NOMO-1 treated with dmso at 0.1 percent for 144 hours (cell line): Measurements from ENCODE around the gene ORC2.
"Not testable (repeated sequence)": the region's sequence is repeated elsewhere in the genome, so short reads cannot be mapped to it uniquely, and the experiment has no call there.

Experiments
- DNase-seq: peaks from one replicate; lab custom pipeline; 2025; ENCODE audit not compliant: unreplicated experiment; lab: John Stamatoyannopoulos, UW

The ORC2 gene

GRCh38 chr2:200939832-200940231 lies 23.6 kb downstream of the ORC2 start:
- DNase-seq: no peak

- peak; percentile 14 for DNase-seq
Observed at GRCh38 chr2:200930947-200931626, 32.4 kb downstream of the ORC2 start.

DNA sequence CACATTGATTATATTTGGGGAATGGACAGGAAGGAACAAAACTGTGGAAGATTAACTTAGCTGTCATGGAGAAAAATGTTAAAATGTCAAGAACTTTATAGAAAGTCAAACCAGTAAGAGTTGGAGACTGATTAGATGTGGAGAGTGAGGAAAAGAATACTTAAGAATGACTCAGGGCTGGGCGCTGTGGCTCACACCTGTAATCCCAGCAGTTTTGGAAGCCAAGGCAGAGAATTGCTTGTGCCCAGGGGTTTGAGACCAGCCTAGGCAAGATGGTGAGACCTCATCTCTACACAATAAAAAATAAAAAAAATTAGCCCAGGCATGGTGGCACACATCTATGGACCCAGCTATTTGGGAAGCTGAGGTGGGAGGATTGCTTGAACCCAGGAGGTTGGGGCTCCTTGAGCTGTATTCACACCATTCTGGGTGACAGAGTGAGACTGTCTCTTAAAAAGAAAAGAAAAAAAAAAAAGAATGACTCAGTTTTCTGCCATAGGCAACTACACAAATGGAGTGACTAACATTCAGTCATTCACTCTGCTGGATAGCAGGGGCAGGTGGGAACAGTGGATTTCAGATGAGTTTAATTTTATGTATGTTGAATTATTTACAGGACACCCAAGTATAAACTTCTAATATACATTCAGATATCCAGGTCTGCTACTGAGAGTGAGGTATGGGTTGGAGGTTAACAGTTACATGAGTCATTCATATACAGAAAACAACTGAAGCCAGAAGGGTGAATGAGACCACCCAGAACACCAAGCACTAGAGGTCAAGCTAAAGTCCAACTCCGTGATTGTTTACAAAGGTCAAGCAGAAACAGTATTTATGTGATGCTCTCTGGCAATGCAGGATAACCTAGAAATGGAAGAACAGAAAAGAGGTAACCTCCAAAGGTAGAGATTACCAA lies 33.9 kb downstream of the ORC2 start:
- DNase-seq: no peak

GRCh38 chr2:200922439-200922838 lies 41.0 kb downstream of the ORC2 start:
- DNase-seq: no peak

DNA sequence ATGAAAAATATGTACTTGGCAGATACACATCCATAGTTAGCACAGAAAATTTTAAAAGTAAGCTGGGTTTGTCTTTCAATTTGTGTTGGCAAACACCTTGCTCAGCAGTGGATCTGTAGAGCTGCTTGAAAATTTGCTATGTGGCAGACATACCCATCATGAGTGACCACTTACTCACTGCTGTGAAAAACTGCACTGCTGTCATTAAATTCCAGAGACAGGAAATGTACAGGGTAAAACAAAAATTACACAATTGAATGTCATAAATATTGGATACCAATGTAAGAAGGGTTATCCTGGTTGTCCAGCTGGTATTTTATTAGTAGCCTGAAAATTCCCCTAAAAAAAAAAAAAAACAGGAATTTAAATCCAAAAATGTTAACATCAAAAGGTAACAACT lies 49.8 kb downstream of the ORC2 start:
- no peak for DNase-seq

DNA sequence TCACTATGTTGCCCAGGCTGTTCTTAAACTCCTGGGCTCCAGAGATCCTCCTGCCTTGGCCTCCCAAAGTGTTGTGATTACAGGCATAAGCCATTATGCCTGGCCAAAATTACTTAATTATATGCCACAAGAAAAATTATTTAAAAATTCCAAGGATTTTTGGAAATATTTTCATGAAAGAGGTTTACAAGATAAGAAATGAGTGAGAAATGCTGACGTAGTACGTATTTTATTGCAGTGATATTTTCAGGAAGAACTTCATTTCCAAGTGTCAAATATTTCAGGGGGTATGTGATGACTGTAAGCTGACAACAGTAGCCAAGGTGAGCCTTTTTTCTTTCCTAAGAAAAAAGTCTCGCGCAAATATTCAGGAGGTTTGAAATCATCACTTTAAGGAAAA lies 53.5 kb downstream of the ORC2 start:
- DNase-seq: no peak

DNA sequence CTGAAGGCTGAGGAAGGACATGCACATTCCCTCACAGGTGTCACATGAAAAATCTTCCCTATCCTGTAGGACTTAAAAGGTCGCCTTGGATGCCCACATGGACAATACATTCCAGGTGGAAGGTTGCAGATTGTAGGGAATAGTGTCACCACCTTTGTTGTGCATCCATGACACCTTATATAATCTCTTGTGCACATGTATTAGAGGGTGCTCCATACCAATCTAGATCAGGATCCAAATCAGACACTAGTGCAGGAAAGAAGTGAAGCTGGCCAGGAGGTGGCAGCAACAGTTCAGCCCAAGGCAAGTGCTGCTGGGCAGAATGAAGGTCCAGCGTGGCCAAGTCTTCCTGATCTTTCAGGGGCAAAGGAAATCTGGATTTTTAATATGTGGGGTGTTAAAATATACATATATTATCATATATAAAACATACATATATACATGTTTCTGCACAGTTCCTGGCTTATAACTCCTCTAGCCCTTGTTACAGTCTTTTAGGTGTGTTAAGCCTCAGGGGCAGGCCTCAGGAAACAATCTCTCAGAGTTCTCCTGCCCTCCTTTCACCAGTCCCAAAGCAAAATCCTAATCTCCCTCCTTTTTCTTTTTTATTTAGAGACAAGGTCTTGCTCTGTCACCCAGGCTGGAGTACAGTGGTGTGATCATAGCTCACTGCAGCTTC lies 57.7 kb downstream of the ORC2 start:
- DNase-seq: peak; percentile 20

DNA sequence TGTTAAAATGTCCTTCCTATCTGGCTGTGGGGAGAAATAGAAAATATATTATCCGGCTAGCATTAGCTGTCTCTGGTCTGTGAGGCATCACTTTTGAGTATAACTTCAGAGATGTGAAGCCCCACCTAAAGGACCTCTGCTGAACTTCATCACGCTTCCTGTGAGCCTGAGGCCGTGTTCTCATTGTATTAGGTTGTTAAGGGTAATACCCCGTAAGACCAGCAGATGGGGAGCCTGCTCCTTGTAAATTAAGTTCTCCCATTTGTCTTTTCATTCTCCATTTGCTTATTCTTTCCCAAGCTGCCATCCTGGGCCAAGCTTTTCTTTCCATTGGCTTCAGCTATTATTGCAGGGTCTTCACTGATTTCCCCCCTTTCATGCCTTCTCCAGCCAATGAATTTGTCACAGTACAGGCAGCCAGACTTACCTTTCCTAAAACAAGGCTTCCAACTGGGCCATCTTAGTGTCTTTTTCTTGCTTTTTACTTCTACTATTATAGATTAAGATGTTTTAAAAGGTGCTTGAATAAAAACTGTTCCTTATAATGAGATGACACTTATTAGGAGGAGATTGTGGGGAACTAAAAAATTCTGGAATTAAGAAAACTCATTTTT lies 61.9 kb downstream of the ORC2 start:
- peak; percentile 69 for DNase-seq

DNA sequence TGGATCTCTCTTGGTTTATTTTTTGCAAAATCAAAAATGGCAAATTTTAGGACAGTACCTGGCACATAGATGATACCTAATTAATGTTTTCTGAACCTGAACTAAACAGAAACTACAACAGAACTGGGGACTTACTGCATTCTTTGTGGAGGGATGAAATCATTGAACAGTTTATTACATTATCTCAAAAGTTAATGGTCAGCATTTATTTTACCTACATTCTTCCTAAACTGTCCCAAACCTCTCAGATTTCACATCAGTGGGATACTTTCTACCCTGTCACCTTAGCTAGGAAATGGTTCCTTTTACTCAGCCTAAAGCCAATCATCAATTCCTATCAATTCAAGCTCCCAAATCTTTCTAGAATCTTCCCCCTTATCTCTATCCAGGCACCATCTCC lies 64.0 kb downstream of the ORC2 start:
- DNase-seq: no peak

DNA sequence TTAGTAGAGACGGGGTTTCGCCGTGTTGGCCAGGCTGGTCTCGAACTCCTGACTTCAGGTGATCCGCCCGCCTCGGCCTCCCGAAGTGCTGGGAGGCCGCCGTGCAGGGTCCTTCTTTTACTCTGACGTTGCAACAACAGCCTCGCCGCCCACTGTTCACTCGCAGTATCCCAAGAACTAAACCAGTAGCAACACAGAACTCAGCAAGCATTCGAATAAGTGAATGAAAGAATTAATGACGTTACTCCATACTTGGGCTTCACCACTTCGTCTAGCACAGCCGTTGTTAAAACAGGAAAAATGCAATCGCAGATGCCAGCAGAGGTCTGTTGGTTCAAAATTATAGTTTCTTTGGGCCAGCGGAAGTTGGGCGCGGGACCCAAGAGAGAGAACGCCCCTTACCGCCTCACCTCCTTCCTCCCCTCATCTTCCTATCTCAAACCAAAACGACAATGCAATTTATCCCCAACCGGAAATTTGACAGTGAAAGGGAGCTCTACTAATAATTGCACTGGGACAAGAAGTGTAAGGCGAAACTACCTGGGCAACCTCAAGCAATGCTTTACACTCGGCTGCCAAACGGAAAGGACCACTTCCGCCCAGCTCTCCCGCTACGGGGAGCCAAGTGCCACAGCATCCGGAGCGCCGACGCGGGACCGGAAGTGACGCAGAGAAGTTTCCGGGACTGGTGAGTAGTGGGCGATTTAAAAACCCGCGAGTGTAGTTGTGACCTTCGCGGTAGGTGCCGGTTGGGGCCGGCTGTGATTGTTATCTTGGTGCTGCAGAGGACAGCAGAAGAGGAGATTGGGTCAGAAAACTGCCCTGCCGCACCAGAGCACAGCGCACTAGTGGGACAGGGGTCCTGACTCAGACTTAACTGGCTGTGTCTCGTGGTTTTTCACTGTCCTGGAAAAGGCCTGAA lies 74.5 kb downstream of the ORC2 start, which contains the start of the genes NIF3L1 and PPIL3:
Gene NIF3L1, plus strand, starts transcription at position 668 of the 922 bp plus-strand sequence. CDS start 2,573 bp downstream, outside the sequence.
Gene PPIL3, minus strand, starts transcription at position 374 of the 922 bp plus-strand sequence. CDS start 1,462 bp downstream, outside the sequence.
- DNase-seq: peak; percentile 94

DNA sequence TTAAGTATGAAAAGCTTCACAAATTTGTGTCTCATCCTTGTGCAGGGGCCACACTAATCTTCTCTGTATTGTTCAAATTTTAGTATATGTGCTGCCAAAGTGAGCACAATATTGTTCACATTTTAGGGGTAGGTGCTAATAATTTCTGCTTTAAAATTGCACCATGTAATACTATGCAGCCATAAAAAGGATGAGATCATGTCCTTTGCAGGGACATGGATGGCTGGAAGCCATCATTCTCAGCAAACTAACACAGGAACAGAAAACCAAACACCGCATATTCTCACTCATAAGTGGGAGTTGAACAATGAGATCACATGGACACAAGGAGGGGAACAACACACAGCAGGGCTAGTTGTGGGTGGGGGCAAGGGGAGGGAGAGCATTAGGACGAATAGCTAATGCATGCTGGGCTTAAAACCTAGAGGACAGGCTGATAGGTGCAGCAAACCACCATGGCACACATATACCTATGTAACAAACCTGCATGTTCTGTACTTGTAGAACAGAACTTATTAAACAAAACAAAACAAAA lies 81.7 kb downstream of the ORC2 start:
- not testable (repeated sequence) for DNase-seq

- DNase-seq: no peak
Observed at GRCh38 chr2:200878289-200878880, 85.1 kb downstream of the ORC2 start.

DNA sequence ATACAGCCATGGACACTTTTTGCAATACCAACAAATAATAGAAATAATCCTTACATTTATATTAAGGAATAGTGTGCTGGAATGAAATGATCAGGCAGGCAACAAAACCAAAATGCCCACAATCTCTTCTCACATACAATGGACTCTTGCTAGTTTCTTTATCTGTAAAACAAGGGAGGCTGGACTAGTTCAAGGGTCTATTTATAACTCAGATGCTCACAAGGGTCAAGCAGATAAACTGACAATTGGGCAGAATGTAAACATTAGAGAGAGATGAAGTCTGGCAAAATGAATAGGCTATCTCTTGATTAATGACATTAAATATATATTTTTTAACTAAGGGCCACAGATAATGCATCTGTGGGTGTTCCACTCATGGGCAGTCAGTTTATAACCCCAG lies 86.0 kb downstream of the ORC2 start:
- DNase-seq: no peak

GRCh38 chr2:200873560-200873959 lies 89.9 kb downstream of the ORC2 start:
- DNase-seq: no peak

DNA sequence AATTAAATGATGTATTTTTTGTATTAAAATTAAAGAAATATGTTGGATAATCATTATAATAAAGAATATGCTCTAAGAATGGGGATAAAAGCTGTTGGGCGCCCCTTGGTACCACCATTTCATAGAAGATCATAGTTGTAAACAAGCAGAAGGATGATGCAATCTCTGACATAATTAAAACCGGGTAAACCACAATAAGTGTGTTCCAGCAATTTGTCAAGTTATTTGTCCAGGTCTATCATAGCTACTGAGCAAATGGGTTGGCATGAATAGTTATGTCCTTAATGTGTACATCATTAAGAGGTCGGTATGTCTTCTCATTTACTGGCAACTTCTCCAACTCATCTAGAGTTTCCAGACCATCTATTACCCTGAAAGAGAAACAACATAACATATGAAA lies 92.3 kb downstream of the ORC2 start:
- no peak for DNase-seq

- DNase-seq: no peak
Observed at GRCh38 chr2:200869014-200869413, 94.4 kb downstream of the ORC2 start.

DNA sequence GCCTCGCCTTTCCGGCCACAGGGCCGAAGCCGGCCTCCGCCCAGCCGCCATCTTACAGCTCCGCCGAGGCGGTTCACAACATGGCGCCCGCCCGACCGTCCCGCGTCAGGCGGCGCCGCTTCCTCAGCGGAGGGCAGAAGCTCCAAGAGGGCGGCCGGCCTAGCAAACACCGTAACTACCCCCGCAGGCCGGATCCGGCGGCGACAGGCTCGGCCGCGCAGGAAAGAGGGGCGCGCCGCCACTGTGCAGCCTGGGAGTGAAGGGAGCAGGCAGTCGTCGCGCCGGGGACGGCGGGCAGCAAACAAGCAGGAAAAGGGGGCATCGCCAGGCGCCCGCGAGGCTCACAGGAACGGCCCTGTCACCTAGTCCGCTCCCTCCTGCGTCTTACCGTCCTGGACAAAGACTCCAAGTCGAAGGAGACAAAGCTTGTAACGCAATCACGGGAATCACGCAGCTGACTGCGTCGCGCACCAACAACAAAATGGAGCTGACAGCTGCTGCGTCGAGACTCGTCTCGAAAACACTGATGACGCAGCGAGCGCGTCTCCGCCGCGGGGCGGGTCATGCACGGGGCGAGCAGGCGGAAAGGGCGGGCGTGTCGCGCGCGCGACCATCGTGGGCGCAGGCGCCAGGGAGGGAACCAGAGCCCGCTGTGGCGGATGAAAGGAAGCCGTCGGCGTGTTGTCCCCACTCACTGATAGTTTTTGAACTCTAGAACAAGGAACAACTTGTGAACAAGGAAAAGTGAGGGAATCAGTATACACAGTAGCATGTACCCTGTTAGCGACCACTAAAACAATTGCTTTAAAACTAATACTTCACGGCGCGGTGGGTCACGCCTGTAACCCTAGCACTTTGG lies 99.1 kb downstream of the ORC2 start, which contains the start of gene CLK1:
Gene CLK1, minus strand, starts transcription at position 483 of the 859 bp plus-strand sequence. CDS start 2,796 bp downstream, outside the sequence.
- peak; percentile 75 for DNase-seq

DNA sequence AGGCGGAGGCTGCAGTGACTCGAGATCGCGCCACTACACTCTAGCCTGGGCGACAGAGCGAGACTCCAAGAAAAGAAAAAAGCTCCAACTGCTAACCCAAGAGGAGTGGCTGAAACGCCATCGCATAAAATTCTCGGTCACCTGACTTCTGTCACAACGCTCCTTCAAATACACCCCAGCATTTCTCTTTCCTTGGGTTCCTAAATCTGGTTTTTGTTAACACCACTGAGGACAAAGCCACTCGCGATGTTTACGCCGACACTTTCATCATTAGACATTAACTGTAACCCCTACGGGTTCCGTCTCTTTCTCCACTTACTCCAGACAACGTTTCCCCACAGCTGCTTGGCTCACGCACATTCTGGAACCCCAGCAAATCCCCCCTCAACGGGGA lies 99.7 kb downstream of the ORC2 start:
- DNase-seq: no peak
